HepG2 (cell line): ENCODE results near the gene KRI1. TPM values are rescaled to one million over a fixed set of nuclear protein-coding genes. Genes with fewer than 3 reads are reported as not detected.
A peak's percentile ranks its signal among the peaks of the same experiment; 100 is the strongest.

Experiments
- AHR ChIP-seq: IDR thresholded peaks from 2 replicates; pipeline ENCODE4 v1.6.1; 2018; ENCODE audit warnings: missing genetic modification reagents, missing compliant biosample characterization
- ARID4A ChIP-seq: sonication (generic); formaldehyde crosslinking; IDR thresholded peaks from 2 replicates; pipeline ENCODE4 v1.5.0; 2020; ENCODE audit warnings: mild to moderate bottlenecking, missing genetic modification reagents, borderline replicate concordance
- CCDC6 ChIP-seq: sonication (generic); formaldehyde crosslinking; IDR thresholded peaks from 2 replicates; pipeline ENCODE4 v1.8.1; 2022; ENCODE audit warnings: mild to moderate bottlenecking, missing genetic modification reagents, moderate library complexity
- FOSL2 ChIP-seq: sonication (generic); formaldehyde crosslinking; IDR thresholded peaks from 2 replicates; pipeline ENCODE4 v1.4.0; 2020; ENCODE audit warnings: missing genetic modification reagents
- JARID2 ChIP-seq: sonication (generic); formaldehyde crosslinking; IDR thresholded peaks from 2 replicates; pipeline ENCODE4 v1.8.1; 2023; ENCODE audit warnings: missing genetic modification reagents, inconsistent platforms; ENCODE audit not compliant: insufficient replicate concordance
- MAFG ChIP-seq: sonication (generic); formaldehyde crosslinking; IDR thresholded peaks from 2 replicates; pipeline ENCODE4 v1.5.1; 2020; ENCODE audit warnings: mild to moderate bottlenecking, missing genetic modification reagents
- MIXL1 ChIP-seq: IDR thresholded peaks from 2 replicates; pipeline ENCODE4 v1.6.1; 2016
- MYNN ChIP-seq: sonication (generic); formaldehyde crosslinking; IDR thresholded peaks from 2 replicates; pipeline ENCODE4 v1.4.0; 2020; ENCODE audit warnings: mild to moderate bottlenecking, low read depth, missing genetic modification reagents
- NPAS2 ChIP-seq: sonication (generic); formaldehyde crosslinking; IDR thresholded peaks from 2 replicates; pipeline ENCODE4 v1.8.0; 2022; ENCODE audit warnings: mild to moderate bottlenecking, missing genetic modification reagents, borderline replicate concordance
- RARA ChIP-seq: IDR thresholded peaks from 2 replicates; pipeline ENCODE4 v1.6.1; 2016; ENCODE audit warnings: missing genetic modification reagents, missing compliant biosample characterization
- SMARCC2 ChIP-seq: fragments of 450-650 bp; IDR thresholded peaks from 2 replicates; pipeline ENCODE4 v1.6.1; 2017; ENCODE audit warnings: antibody characterized with exemption, mild to moderate bottlenecking
- SMYD3 ChIP-seq: sonication (generic); formaldehyde crosslinking; IDR thresholded peaks from 2 replicates; pipeline ENCODE4 v1.8.1; 2023; ENCODE audit warnings: mild to moderate bottlenecking, missing genetic modification reagents
- STAT5B ChIP-seq: sonication (generic); formaldehyde crosslinking; IDR thresholded peaks from 2 replicates; pipeline ENCODE4 v1.4.0; 2020; ENCODE audit warnings: missing genetic modification reagents
- TEAD3 ChIP-seq: optimal IDR thresholded peaks from 2 replicates; pipeline ENCODE3; 2016; ENCODE audit warnings: borderline replicate concordance
- TFDP2 ChIP-seq: sonication (generic); formaldehyde crosslinking; IDR thresholded peaks from 2 replicates; pipeline ENCODE4 v1.4.0; 2020; ENCODE audit warnings: missing genetic modification reagents
- XRCC5 ChIP-seq: fragments of 200-400 bp; formaldehyde crosslinking; optimal IDR thresholded peaks from 2 replicates; pipeline ENCODE3; 2017; ENCODE audit warnings: mild to moderate bottlenecking, low read length
- ZFP41 ChIP-seq: sonication (generic); formaldehyde crosslinking; IDR thresholded peaks from 2 replicates; pipeline ENCODE4 v1.4.0; 2020; ENCODE audit warnings: mild to moderate bottlenecking, missing genetic modification reagents, borderline replicate concordance
- ZNF280B ChIP-seq: sonication (generic); formaldehyde crosslinking; IDR thresholded peaks from 2 replicates; pipeline ENCODE4 v1.5.0; 2020; ENCODE audit warnings: missing genetic modification reagents, mild to moderate bottlenecking, borderline replicate concordance
- ZNF619 ChIP-seq: sonication (generic); formaldehyde crosslinking; IDR thresholded peaks from 2 replicates; pipeline ENCODE4 v1.4.0; 2020; ENCODE audit warnings: mild to moderate bottlenecking, missing genetic modification reagents
- ZNF691 ChIP-seq: sonication (generic); formaldehyde crosslinking; IDR thresholded peaks from 2 replicates; pipeline ENCODE4 v1.4.0; 2020; ENCODE audit warnings: missing genetic modification reagents, low read depth, mild to moderate bottlenecking, borderline replicate concordance
- ZNF766 ChIP-seq: sonication (generic); formaldehyde crosslinking; IDR thresholded peaks from 2 replicates; pipeline ENCODE4 v1.5.0; 2020; ENCODE audit warnings: missing genetic modification reagents, borderline replicate concordance
- polyA plus RNA-seq, 8 experiments: library from polyadenylated mRNA; depleted of rRNA in 3 of 8; stranded (reverse) in 7 of 8; unstranded in 1 of 8; fragments of >200 nt; fragmentation: Illumina TruSeq in 4 of 8; extraction: Trizol in 4 of 8; gene quantifications; 2 replicates each; pipeline versions ENCODE4 v1.2.1 to v1.2.3, GENCODE V29; 2011 to 2016; ENCODE audit warnings: low read depth in 4 of 8, missing spikeins in 1 of 8, mixed read lengths in 1 of 8; ENCODE audit not compliant: insufficient read depth in 1 of 8
- total RNA-seq, 5 experiments: library from RNA; depleted of rRNA; stranded (reverse); fragments of >200 nt; fragmentation: Illumina TruSeq; extraction: Trizol; gene quantifications; 2 replicates each; pipeline ENCODE4 v1.2.3, GENCODE V29; 2016; ENCODE audit warnings: low read depth in 1 of 5
- TF ChIP-seq, protein P1 (sequence below): IDR thresholded peaks from 2 replicates; pipeline ENCODE4 v1.6.1; 2016; ENCODE audit warnings: mild to moderate bottlenecking, missing biosample characterization, missing genetic modification reagents

KRI1 gene
- total and polyA plus RNA-seq, 2 of the 13 experiments (the other 11 are each of a cell fraction or from before 2014, with no cell fraction given) = 9.1 to 11.7 TPM

DNA sequence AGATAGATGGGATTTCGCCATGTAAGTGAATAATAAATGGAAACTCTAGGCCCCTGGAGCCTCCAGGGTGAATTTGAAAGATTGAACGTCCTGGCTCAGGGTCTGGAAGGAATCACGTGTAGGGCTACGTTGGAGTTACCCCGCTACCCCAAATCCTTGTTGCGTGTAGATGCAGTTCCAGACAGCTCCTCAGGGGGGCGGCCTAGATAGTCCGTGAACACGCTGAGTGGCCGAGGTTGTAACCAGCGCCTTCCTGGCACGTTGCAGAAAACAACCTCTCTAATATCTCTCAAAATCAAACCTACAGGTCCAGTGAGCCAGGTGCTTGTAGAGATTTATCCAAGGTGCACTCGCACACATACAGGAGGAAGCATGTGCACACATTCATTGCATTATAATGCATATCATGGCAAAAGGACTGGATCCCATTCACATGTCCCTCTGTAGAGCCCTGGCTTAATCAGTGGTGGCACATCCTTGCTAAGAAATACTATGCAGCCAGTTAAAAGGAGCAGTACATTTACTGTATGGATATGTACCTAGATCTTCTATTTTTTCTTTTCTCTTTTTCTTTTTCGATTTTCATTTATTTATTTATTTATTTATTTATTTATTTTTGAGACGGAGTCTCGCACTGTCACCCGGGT, 60.1 kb downstream of the KRI1 start (continued):
- TF ChIP-seq ARID4A (CRISPR knock-in tag) = peak; percentile 36; the same call in 1 of the 2 replicates
- TF ChIP-seq SMYD3 (CRISPR knock-in tag) = no peak
- TF ChIP-seq TFDP2 (CRISPR knock-in tag) = 0 out of 2 replicates have a peak, but pooled peaks have one; percentile 35
- TF ChIP-seq AHR (CRISPR knock-in tag) = no peak
- TF ChIP-seq MYNN (CRISPR knock-in tag) = no peak
- no peak for TF ChIP-seq ZNF691 (CRISPR knock-in tag)
- no peak for TF ChIP-seq JARID2 (CRISPR knock-in tag)
- TF ChIP-seq MAFG (CRISPR knock-in tag) = no peak
- TF ChIP-seq STAT5B = no peak
- no peak for TF ChIP-seq RARA (CRISPR knock-in tag)
- no peak for TF ChIP-seq SMARCC2
- TF ChIP-seq MIXL1 (CRISPR knock-in tag) = 0 out of 2 replicates have a peak, but pooled peaks have one; percentile 21
- no peak for TF ChIP-seq NPAS2 (CRISPR knock-in tag)
- TF ChIP-seq ZFP41 = no peak
- TF ChIP-seq, protein P1, sequence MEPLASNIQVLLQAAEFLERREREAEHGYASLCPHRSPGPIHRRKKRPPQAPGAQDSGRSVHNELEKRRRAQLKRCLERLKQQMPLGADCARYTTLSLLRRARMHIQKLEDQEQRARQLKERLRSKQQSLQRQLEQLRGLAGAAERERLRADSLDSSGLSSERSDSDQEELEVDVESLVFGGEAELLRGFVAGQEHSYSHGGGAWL (CRISPR knock-in tag) = no peak
- TF ChIP-seq CCDC6 = no peak
- no peak for TF ChIP-seq ZNF280B (CRISPR knock-in tag)
- TF ChIP-seq ZNF619 (CRISPR knock-in tag) = no peak
- TF ChIP-seq XRCC5 = peak; percentile 70
- TF ChIP-seq TEAD3 (CRISPR knock-in tag) = no peak
- TF ChIP-seq ZNF766 (CRISPR knock-in tag) = no peak
- TF ChIP-seq FOSL2 (CRISPR knock-in tag) = 0 out of 2 replicates have a peak, but pooled peaks have one; percentile 5
